ENCODE results near the gene AFAP1L2.

Gene AFAP1L2

DNA sequence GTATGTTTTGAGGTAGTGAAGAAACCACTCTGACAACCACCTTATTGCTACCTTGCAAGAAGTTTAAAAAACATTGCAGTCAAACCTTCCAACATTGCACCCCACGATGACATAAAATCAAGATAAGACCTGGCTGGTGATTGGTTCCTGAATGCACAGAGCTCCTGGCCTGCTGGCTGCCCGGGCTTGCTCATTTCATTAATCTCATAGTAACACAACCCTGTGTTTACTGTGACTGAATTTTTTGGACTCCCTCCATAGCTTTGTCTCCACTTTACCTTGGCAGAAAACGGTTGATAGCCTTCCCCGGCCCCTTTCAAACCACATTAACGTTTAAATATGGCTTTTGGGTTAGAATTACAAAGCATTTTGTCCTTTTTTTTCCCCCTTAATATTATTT lies 137.8 kb downstream of the AFAP1L2 start:
- no peak for DNase-seq (ENCODE audit: low spot score)

DNA sequence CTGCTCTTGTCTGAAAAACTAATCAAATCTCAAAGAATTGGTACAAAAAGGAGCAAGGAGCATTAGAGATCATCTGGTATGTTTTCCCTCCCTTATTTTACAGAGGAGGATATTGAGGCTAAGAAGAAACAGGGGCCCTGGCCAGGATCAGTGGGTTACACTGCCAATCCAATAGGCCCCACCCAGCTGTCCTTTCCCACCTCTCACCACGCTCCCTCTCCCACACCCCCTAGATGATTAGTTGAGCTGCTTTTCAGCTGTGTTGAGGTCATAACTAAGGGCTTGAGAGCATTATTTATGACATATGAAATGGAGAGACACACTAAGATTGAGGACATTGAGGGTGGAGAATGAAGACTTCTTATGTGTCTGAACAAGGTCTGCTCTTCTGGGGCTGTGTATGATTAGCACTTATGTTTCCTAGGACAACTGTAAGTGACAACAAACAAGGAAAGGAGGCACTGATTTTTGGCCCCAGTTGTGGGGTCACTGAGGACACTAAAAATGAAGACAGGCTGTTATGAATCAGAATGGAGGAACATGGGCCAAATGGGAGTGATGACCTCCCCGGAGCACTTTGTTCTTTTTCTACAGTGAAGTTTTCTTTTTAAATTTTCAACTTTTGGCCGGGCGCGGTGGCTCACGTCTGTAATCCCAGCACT lies 138.8 kb downstream of the AFAP1L2 start:
- DNase-seq (ENCODE audit: low spot score), result no peak

DNA sequence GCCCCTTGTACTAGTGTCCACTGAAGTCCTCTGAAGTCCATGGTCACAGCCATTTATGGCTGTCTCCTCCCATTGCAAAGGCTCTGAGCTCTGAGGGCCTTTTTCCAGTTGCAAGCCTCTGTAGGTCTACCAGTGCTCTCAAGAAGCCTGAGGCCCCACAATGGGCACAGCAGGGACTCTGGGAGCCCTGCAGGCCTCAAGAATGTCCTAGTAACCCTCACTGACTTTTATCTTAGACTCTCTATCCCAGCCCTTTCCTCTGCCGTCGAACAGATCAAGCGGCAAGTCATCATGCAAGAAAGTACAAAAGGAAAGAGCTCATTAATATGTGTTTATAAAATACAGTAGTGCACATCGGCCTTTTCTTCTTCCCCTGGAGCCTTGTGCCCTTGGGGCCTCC lies 141.8 kb downstream of the AFAP1L2 start:
- no peak for DNase-seq (ENCODE audit: low spot score)

DNA sequence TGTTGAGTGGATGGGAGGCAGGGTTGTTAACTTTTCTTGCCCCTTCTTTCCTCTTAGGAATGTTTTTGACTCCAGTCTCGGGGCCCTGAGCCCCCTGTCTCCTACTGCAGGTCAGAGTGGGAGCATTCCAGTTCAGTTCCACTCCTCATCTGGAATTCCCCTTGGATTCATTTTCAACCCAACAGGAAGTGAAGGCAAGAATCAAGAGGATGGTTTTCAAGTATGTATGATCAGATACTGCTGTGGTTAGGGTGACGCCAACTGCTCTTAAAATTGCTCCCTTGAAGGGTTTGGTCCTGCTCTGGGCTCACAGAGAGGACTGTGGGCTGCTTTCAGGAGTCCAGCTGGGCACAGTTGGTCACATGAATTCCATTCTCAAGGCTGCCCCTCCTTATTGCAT lies 143.2 kb downstream of the AFAP1L2 start:
- peak; percentile 87 for DNase-seq (ENCODE audit: low spot score)

DNA sequence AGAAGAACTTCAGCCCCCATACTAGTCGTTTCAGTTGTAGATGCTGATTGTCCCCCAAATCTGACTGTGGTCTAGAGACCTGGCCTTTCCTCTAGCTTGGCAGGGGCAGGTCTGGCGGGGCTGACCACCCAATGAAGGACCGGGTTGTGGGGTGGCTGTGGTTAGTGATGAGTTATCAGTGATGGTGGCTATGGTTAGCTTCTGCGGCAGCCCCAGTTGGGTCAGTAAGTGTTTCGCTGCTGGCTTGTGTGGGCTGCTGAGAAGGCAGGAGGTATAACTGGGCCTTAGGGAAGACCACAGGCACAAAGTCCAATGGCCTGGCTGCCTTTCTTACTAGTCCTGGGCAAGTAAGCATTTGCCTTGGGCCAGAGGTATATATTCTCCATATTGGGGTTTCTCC lies 143.9 kb downstream of the AFAP1L2 start:
- no peak for DNase-seq (ENCODE audit: low spot score)

DNA sequence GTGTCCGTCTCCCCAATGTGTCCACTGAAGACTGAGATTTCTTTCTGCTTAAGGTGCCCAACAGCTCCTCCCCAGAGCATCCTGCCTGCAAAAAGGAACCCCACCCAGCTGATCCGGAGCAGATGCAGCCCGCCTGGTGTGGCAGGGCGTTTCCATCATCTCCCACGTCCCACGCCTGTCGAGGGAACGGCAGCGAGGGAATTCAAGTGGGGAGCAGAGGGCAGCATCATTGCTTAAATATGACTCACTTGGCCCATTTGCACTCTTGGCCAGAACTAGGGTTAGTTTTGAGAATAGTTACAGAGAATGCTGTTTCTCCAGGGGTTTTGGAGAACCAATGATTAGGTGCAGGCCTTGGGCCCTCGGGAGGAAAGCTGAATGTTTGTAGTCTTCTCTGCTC lies 144.5 kb downstream of the AFAP1L2 start:
- no peak for DNase-seq (ENCODE audit: low spot score)

DNA sequence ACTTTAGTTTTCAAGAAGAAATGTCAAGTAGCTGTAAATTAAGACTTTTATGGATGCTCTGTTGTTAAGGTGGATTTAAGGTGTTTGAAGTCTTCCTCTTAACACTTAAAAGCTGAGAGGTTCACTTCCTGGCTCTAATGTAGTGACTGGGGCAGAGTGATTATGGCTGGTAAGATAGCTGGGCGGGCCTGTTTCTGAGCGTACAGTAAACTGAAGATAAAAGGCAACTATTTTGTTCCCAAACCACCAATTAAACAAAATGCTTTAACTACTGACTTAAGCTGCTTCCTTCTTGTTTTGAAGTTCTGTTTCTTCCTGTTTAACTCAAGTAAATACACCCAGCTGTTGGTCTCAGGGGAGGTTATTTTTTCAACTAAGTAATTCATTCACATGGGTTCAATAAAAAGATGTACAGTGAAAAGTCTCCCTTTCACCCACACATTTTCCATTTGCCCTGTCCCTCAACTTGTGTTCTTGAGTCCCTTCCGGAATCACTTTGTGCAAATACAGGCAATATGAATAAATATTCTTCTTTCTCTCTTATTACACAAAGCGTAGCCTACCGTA lies 145.9 kb downstream of the AFAP1L2 start:
- DNase-seq (ENCODE audit: low spot score), result peak; percentile 96

DNA sequence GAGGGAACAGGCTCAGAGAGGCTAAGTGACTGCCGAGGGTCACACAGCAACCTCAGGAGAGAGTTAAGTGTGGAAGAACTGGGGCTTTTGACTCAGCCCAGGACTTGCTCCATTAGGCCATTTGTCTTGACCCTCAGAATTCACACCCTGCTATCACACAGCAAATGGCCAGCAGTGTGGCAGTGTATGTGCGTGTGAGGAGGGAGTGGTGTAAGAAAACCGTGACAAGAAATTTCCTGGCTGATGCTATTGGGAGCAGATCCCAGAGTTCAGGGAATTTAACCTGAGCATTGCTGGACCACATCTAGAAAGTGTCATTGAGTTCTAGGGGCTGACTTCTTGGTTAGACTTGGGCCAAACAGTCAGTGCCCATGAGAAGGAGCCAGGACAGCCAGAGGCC lies 146.8 kb downstream of the AFAP1L2 start:
- DNase-seq (ENCODE audit: low spot score), result no peak

DNA sequence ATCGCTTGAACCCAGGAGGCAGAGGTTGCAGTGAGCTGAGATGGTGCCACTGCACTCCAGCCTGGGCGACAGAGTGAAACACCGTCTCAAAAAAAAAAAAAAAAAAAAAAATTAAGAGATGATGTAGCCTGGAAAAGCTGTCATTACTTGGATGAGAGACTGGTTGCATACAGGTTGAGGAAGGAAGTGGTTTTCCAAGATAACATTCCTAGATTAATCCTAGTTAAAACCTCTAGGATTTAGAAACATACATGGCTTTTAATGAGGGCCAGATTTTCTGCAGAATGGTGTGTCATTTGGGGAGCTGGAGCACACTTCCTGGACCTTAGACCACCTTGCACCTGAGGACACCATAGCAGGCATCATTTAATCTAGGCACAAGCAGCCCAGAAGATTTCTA lies 147.5 kb downstream of the AFAP1L2 start:
- peak; percentile 63 for DNase-seq (ENCODE audit: low spot score)

DNA sequence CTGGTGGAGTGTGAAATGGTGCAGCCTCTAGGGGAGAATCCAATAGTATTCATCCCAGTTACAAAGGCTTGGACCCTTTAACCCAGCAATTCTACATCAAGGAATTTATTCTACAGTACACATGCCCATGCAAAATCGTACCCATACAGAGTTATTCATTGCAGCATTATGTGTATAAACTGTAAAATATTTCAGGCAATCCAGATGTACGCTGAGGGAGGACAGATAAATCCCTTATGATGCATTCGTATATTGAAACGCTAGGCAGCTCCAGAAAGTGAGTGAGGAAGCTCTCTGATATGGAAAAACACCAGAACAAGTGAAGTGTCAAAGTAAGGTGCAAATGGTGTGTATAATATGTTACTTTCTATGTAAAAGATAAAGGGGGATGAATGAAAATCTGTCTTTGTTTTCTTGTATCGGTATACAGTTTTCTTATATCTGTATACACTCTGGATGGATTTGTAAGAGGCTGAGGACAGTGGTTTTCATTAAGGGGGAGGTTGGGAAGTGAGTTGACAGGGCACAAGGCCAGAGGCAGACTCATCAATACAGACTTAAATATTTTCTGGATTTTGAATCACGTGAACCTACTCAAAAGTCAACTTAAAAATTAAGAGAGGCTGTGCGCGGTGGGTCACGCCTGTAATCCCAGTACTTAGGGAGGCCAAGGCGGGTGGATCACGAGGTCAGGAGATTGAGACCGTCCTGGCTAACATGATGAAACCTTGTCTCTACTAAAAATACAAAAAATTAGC lies 148.1 kb downstream of the AFAP1L2 start:
- DNase-seq (ENCODE audit: low spot score), result no peak

DNA sequence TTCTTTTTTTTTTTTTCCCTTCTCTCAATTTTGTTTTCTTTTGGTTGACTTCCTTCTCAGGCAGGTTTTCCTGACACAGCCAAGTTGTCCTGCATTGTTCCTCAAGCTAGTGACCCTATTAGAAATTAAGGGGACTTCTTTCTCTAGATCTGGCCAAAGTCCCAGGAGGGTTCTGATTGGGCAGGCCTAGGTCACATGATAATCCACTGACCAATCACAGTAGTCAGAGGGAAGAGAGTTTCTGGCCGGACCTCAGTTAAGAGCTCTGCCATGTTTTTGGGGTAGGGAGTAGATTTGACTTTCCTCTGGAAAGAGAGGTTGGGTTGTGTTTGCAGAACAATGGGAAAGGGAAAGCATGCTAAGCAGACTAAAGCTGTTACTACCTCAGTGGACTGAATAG lies 149.1 kb downstream of the AFAP1L2 start:
- no peak for DNase-seq (ENCODE audit: low spot score)

DNA sequence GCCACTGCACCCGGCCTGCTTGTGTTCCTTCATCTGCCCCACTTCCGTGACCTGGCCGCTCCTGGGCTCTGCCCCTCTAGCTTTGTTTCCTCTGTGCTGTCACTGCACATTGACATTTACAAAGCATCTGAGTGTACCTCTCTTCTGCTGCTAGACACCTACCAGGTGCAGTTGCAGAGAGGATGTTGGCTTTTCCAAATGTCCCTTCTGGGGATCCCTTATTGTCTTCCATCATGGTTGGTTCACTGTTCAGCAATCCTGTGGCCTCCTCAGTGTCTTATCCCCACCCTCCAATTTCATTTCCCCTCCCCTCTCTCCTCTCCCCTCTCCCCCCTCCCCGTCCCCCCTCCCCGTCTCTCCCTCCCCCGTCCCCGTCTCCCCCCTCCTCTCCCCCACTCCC lies 151.4 kb downstream of the AFAP1L2 start:
- no peak for DNase-seq (ENCODE audit: low spot score)

DNA sequence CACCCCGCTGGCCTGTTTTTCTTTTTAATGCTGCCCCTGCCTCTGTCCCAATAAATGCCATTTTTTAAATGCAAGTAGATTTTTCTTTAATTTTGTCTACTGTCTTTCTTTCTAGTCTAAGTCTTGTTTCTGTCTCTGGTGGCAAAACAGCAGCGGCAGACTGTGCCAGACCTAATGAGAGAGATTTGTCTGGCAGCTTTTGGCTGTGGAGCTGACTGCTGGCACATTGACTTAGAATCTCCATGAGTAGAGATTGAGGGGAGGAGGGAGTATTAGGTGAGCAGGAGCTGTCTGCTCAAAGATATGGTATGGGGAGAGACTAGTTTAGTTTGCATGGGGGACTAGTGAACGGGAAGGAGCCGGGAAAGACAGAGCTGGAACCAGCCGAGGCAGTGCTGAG lies 152.2 kb downstream of the AFAP1L2 start:
- no peak for DNase-seq (ENCODE audit: low spot score)

DNA sequence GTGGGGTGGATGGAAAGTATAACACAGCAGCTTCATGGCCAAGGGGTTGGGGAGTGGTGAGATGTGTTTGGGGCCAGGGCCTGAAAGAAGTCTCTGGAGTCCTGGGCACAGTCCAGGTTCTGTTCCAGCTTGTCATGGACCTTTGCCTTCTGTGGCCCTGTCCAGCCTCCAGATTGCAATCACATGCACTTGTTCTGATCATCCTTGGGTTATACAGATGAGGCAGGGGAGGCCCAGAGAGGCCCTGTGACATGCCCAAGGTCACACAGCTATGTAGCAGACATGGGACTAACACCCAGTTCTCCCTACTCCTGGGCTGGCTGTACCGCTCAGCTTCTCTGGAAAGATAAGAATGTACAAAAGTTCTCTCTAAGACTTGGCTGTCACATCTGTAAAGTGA lies 153.6 kb downstream of the AFAP1L2 start:
- no peak for DNase-seq (ENCODE audit: low spot score)

DNA sequence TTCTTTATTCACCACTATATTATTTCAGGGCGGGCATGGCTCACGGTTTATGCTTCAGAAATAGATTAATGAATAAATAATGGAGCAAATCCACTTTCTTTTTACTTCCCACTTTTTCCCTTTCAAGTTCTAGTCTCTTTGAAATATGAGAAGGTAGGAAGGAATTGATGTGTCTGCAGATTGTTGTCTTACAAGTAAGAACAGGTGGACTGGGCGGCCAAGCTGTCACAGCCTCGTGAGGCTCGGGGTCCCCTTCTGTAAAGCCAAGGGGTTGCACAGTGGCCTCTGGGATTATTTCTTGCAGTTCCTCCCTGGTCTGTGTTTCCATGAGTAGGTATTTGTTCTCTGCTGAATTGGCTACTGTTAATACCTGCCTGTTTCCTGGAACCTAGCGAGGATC lies 154.1 kb downstream of the AFAP1L2 start:
- peak; percentile 74 for DNase-seq (ENCODE audit: low spot score)

DNA sequence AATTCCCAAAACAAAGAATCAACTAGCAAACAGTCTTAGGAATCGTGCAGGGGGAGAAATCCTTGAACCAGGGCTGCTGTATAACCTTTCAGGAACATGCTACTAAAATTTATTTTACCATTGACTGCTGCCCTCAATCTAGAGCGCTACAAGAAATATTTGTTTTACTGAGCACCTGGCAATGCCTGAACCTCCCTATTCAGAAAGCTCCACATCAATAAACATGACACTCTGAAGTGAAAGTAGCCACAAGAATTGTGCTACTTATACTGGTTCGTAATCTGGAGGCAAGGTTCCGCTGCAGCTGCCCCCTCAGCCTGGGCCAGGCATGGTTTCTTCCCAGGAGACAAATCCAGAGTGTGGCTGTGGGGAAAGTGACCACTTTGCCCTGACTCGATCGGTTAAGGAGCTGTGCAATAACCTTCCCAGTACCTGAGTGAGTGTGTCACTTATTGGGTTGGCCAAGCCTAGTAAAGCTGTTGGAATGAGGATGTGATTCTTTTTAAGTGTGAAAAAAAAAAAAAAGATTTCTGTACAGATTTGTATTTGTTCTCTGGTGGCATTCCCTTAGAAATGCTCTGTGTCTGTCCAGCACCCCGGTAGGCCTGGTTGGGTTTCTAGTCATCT lies 157.5 kb downstream of the AFAP1L2 start:
- peak; percentile 71 for DNase-seq (ENCODE audit: low spot score)

DNA sequence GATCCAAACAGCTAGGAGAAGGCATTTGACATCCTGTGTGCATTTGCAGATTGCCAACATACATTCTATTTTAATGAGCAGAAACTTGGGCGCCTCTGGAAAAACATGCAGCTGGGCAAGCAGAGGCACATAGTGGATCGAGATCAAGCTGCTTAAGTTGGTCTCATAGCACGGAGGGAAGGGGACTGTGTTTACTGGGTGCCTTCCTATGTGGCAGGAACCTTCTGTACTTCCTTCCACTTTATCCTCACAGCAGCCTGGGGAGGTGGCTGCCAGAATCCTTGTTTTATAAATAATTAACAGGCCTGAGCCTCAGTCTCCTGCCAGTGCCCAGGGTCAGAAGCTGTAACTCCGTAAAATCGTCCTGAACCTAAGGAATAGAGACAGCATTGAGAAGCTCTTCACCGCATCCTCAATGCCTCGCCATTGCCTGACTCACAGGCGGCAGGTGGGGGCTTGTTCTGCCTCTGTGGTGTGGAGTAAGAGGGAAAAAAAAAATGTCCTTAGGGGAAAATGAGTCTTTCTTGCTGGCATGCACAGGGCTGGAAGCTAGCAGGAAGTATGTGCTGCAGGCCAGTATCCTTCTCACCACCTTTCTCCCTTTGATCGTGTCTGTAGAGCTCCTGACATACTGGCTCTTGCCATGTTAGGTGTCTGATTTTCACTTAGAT lies 159.0 kb downstream of the AFAP1L2 start:
- peak; percentile 56 for DNase-seq (ENCODE audit: low spot score)

Data from SW480 (cell line).